ENCODE measurements around the gene CCR2.

- TF ChIP-seq CTCF (IDR thresholded peaks at IDR 0.05) (no peak), POLR2A (IDR thresholded peaks at IDR 0.05) (no peak)
Measured at GRCh38 chr3:46400000-46400734, 46.3 kb downstream of the CCR2 start.
